GM12878 (cell line): ENCODE data around the gene CTNNA3. TPM values are rescaled to one million over a fixed set of nuclear protein-coding genes. Genes with fewer than 3 reads are reported as not detected.

ENCODE experiments used
- ATAC-seq: fragments of 200-7000 bp; cut with Tn5 transposase; 3 replicates; pipeline ENCODE4 v1.9.1; 2020; ENCODE audit warnings: mild to moderate bottlenecking, moderate library complexity
- BruUV-seq: library from RNA; stranded (reverse); fragments of 400-500 nt; replicated peaks from 2 replicates; lab custom pipeline; 2021; lab: Mats Ljungman, UMichigan
- CTCF ChIA-PET: fragments of 300-600 bp; sonication (Branson Sonifier 250); formaldehyde crosslinking; extraction: SDS; loops from one replicate; lab custom pipeline; 2021; ENCODE audit warnings: inconsistent platforms; lab: Yijun Ruan, JAX
- POLR2A ChIA-PET: fragments of 350-600 bp; formaldehyde crosslinking; extraction: SDS; loops from one replicate; lab custom pipeline; 2021; ENCODE audit warnings: inconsistent platforms; lab: Charles Lee
- RAD21 ChIA-PET: fragments of 300-600 bp; sonication (Branson Sonifier 250); formaldehyde crosslinking; loops from one replicate; lab custom pipeline; 2023; ENCODE audit warnings: antibody characterized with exemption; ENCODE audit not compliant: unreplicated experiment; lab: Charles Lee
- SMC1A ChIA-PET: fragments of 300-600 bp; sonication (Branson Sonifier 250); formaldehyde crosslinking; loops from one replicate; lab custom pipeline; 2023; ENCODE audit not compliant: unreplicated experiment, uncharacterized antibody; lab: Charles Lee
- DNase-seq: peaks from one replicate; pipeline ENCODE4 v3.0.0-alpha.2; 2011; ENCODE audit warnings: low read depth, low spot score
- FAIRE-seq: peaks from 3 replicates; lab custom pipeline; 2011; peaks lifted over from hg19 to GRCh38; lab: Jason Lieb, UNC
- H2AFZ ChIP-seq: 2 replicates; pipeline ENCODE4 v1.6.0; 2011; ENCODE audit warnings: low read depth, low read length, control low read depth; ENCODE audit not compliant: control insufficient read depth
- H3K27ac ChIP-seq: 2 replicates; pipeline ENCODE4 v1.5.1; 2011; ENCODE audit warnings: control low read depth; ENCODE audit not compliant: control insufficient read depth, insufficient read depth
- H3K27me3 ChIP-seq, 2 experiments: replicated peaks in 1 of 2; 2 replicates each; pipeline versions ENCODE4 v1.6.0 to v1.6.1; 2011; ENCODE audit warnings: low read length in 1 of 2; ENCODE audit not compliant: control insufficient read depth in 2 of 2, insufficient read depth in 2 of 2
- H3K36me3 ChIP-seq, 2 experiments: 2 replicates each; pipeline ENCODE4 v1.5.1; 2011; ENCODE audit warnings: low read length in 1 of 2; ENCODE audit not compliant: control insufficient read depth in 2 of 2, insufficient read depth in 2 of 2
- H3K4me1 ChIP-seq: 2 replicates; pipeline ENCODE4 v1.6.1; 2011; ENCODE audit warnings: mild to moderate bottlenecking, low read length, moderate library complexity, mixed read lengths; ENCODE audit not compliant: control insufficient read depth, insufficient read depth
- H3K4me2 ChIP-seq: 2 replicates; pipeline ENCODE4 v1.6.0; 2011; ENCODE audit warnings: control low read depth; ENCODE audit not compliant: control insufficient read depth, insufficient read depth
- H3K4me3 ChIP-seq: fragments of 200-600 bp; sonication (generic); 2 replicates; pipeline ENCODE4 v1.5.1; 2016
- H3K79me2 ChIP-seq: 2 replicates; pipeline ENCODE4 v1.6.0; 2011; ENCODE audit warnings: low read length; ENCODE audit not compliant: control insufficient read depth, insufficient read depth
- H3K9ac ChIP-seq: 2 replicates; pipeline ENCODE4 v1.8.0; 2011; ENCODE audit warnings: low read length, control low read depth, mixed read lengths; ENCODE audit not compliant: control insufficient read depth, insufficient read depth
- H3K9me3 ChIP-seq: replicated peaks from 3 replicates; pipeline ENCODE4 v1.5.1; 2011; ENCODE audit warnings: mild to moderate bottlenecking, low read length; ENCODE audit not compliant: control insufficient read depth, insufficient read depth
- H4K20me1 ChIP-seq: 2 replicates; pipeline ENCODE4 v1.6.0; 2011; ENCODE audit not compliant: control insufficient read depth, insufficient read depth
- CREB1 ChIP-seq: IDR thresholded peaks from 2 replicates; pipeline ENCODE4 v1.6.1; 2012; ENCODE audit warnings: low read depth, mild to moderate bottlenecking, inconsistent platforms
- FOXM1 ChIP-seq: IDR thresholded peaks from 2 replicates; pipeline ENCODE4 v1.6.1; 2012; ENCODE audit warnings: low read depth, mild to moderate bottlenecking, inconsistent platforms, low read length, moderate library complexity
- HDAC2 ChIP-seq: fragments of 200-600 bp; sonication (generic); IDR thresholded peaks from 2 replicates; pipeline ENCODE4 v1.6.1; 2017
- KAT2A ChIP-seq: conservative IDR thresholded peaks from 2 replicates; pipeline ENCODE4 v1.6.1; 2011; ENCODE audit warnings: low read depth, low read length; ENCODE audit not compliant: control insufficient read depth
- LARP7 ChIP-seq: fragments of 450-650 bp; IDR thresholded peaks from 2 replicates; pipeline ENCODE4 v1.6.1; 2017; ENCODE audit warnings: mild to moderate bottlenecking
- MEF2B ChIP-seq: fragments of 450-650 bp; IDR thresholded peaks from 2 replicates; pipeline ENCODE4 v1.6.1; 2018; ENCODE audit warnings: mild to moderate bottlenecking, moderate library complexity; ENCODE audit not compliant: partially characterized antibody, poor library complexity, severe bottlenecking
- SREBF1 ChIP-seq: IDR thresholded peaks from 2 replicates; pipeline ENCODE4 v1.6.1; 2012; ENCODE audit warnings: mild to moderate bottlenecking, low read length
- SREBF2 ChIP-seq: IDR thresholded peaks from 2 replicates; pipeline ENCODE4 v1.6.1; 2012; ENCODE audit warnings: mild to moderate bottlenecking, low read length
- WGBS: methylation state at CpG from one replicate; pipeline ENCODE4 v1.1.6; 2016; ENCODE audit warnings: low lambda C conversion rate; ENCODE audit not compliant: insufficient replicate concordance, insufficient coverage; ENCODE audit errors: missing lambda C conversion rate; 5-methylcytosine and 5-hydroxymethylcytosine counted together
- in situ Hi-C: fragments of 300-500 bp; cut with MboI; formaldehyde crosslinking; loops from 9 replicates; pipeline ENCODE4 v1.14.3; 2018; ENCODE audit warnings: mixed read lengths
- intact Hi-C: fragments of 100-400 bp; cut with micrococcal nuclease; formaldehyde crosslinking; loops from one replicate; pipeline ENCODE4 v1.14.2; 2022; ENCODE audit not compliant: unreplicated experiment
- polyA plus RNA-seq, 11 experiments: library from polyadenylated mRNA; depleted of rRNA in 4 of 11; unstranded in 6 of 11; stranded (reverse) in 5 of 11; fragments of >200 nt; fragmentation: Nextera tagmentation in 4 of 11; fragmentation: Illumina TruSeq in 1 of 11; extraction: Ambion mirVana in 4 of 11; extraction: Trizol in 1 of 11; gene quantifications; 1 replicate in 1 of 11; 2 replicates in 10 of 11; pipeline versions ENCODE4 v1.2.1 to v1.2.3, GENCODE V29; 2011 to 2016; ENCODE audit warnings: inconsistent platforms in 2 of 11, missing spikeins in 2 of 11, low read depth in 1 of 11
- total RNA-seq, 4 experiments: library from RNA; depleted of rRNA in 3 of 4; stranded (reverse); fragments of >200 nt in 3 of 4; fragmentation: Illumina TruSeq in 1 of 4; extraction: Trizol in 1 of 4; gene quantifications; 2 replicates each; pipeline versions ENCODE4 v1.2.1 to v1.2.3, GENCODE V29; 2013 to 2021
- TF ChIP-seq, protein P1 (sequence below): fragments of 450-650 bp; IDR thresholded peaks from 2 replicates; pipeline ENCODE4 v1.6.1; 2017; ENCODE audit warnings: mild to moderate bottlenecking, moderate library complexity
- TF ChIP-seq, protein P2 (sequence below): IDR thresholded peaks from 2 replicates; pipeline ENCODE4 v1.6.1; 2012; ENCODE audit warnings: low read depth, low read length, improper control_type of control experiment

Gene CTNNA3
- total and polyA plus RNA-seq, 10 of the 15 experiments (the other 5 are each of a cell fraction or from before 2014, with no cell fraction given) = under 0.01 to 4.5 (median 0.22) TPM; not detected in 2

DNA sequence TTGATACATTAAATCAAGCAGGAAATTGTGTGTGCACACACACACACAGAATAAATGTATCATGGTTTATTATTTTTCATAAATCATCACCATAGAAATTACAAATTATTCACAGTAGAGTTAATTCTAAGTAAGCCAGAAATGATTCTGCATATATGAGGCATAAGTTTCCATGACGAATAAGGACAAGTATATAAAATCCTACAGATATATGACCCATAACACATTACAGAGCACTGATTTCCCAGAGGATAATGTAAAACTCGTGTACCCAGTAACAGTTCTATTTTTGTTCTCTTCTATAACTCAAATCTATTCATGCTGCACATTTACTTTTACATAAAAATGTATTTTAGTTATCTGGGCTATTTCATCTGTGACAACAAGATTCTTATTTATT is 600.5 kb downstream of the CTNNA3 start:
- Histone ChIP-seq H3K9me3 (no peaks in the 10 kb centered on the region), H3K9ac (no peak overlapping the region), H4K20me1 (no peaks in the 10 kb centered on the region), H2AFZ (no peak overlapping the region), H3K27me3 (no peaks in the 10 kb centered on the region), H3K4me2 (no peak overlapping the region), H3K36me3 (no peaks in the 10 kb centered on the region), H3K4me1 (no peaks in the 10 kb centered on the region), H3K4me3 (no peak overlapping the region), H3K79me2 (no peaks in the 10 kb centered on the region), H3K27ac (no peak overlapping the region)
- DNase-seq = no peak
- ChIA-PET SMC1A (no interaction called here), POLR2A (no interaction called here), CTCF (no interaction called here), RAD21 (no interaction called here)
- FAIRE-seq = no peak
- 3% methylated on average over 2 of the region's 2 CpGs for WGBS
- TF ChIP-seq KAT2A = no peak
- TF ChIP-seq MEF2B = no peak
- no peak for TF ChIP-seq HDAC2
- TF ChIP-seq, protein P1, sequence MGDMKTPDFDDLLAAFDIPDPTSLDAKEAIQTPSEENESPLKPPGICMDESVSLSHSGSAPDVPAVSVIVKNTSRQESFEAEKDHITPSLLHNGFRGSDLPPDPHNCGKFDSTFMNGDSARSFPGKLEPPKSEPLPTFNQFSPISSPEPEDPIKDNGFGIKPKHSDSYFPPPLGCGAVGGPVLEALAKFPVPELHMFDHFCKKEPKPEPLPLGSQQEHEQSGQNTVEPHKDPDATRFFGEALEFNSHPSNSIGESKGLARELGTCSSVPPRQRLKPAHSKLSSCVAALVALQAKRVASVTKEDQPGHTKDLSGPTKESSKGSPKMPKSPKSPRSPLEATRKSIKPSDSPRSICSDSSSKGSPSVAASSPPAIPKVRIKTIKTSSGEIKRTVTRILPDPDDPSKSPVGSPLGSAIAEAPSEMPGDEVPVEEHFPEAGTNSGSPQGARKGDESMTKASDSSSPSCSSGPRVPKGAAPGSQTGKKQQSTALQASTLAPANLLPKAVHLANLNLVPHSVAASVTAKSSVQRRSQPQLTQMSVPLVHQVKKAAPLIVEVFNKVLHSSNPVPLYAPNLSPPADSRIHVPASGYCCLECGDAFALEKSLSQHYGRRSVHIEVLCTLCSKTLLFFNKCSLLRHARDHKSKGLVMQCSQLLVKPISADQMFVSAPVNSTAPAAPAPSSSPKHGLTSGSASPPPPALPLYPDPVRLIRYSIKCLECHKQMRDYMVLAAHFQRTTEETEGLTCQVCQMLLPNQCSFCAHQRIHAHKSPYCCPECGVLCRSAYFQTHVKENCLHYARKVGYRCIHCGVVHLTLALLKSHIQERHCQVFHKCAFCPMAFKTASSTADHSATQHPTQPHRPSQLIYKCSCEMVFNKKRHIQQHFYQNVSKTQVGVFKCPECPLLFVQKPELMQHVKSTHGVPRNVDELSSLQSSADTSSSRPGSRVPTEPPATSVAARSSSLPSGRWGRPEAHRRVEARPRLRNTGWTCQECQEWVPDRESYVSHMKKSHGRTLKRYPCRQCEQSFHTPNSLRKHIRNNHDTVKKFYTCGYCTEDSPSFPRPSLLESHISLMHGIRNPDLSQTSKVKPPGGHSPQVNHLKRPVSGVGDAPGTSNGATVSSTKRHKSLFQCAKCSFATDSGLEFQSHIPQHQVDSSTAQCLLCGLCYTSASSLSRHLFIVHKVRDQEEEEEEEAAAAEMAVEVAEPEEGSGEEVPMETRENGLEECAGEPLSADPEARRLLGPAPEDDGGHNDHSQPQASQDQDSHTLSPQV = no peak
- TF ChIP-seq SREBF2 = no peak
- TF ChIP-seq FOXM1 = no peak
- no peak for TF ChIP-seq CREB1
- no peak for TF ChIP-seq LARP7
- no peak for TF ChIP-seq SREBF1
- TF ChIP-seq, protein P2, sequence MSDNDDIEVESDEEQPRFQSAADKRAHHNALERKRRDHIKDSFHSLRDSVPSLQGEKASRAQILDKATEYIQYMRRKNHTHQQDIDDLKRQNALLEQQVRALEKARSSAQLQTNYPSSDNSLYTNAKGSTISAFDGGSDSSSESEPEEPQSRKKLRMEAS = no peak
- intact Hi-C loops (no loop called here), in situ Hi-C loops (no loop called here)
- no TSS peak for BruUV-seq
- no peak for ATAC-seq
